OCI-LY7 (cell line): ENCODE measurements around the gene LTBP2. TPM values are rescaled to one million over a fixed set of nuclear protein-coding genes. Genes with fewer than 3 reads are reported as not detected.

ENCODE experiments used
- BruUV-seq: library from RNA; stranded (reverse); fragments of 400-500 nt; replicated peaks from 2 replicates; lab custom pipeline; 2021; lab: Mats Ljungman, UMichigan
- CTCF ChIA-PET: fragments of 300-600 bp; sonication (Branson Sonifier 250); formaldehyde crosslinking; loops from one replicate; lab custom pipeline; 2022; ENCODE audit warnings: antibody characterized with exemption; ENCODE audit not compliant: unreplicated experiment; lab: Charles Lee
- POLR2A ChIA-PET: fragments of 300-600 bp; sonication (Branson Sonifier 250); formaldehyde crosslinking; loops from one replicate; lab custom pipeline; 2022; ENCODE audit warnings: antibody characterized with exemption; lab: Charles Lee
- DNase-seq: peaks from one replicate; pipeline ENCODE4 v3.0.0-alpha.2; 2015; ENCODE audit warnings: low spot score
- H2AFZ ChIP-seq: fragments of 200-600 bp; sonication (generic), shearing (Covaris generic); 2 replicates; pipeline ENCODE4 v1.6.1; 2014; ENCODE audit warnings: mild to moderate bottlenecking, antibody characterized with exemption, low read length, moderate library complexity
- H3K27ac ChIP-seq: fragments of 200-600 bp; sonication (generic); 2 replicates; pipeline ENCODE4 v1.5.1; 2014; ENCODE audit warnings: mixed run types, low read depth, mild to moderate bottlenecking, moderate library complexity, low read length, inconsistent platforms; ENCODE audit not compliant: poor library complexity, severe bottlenecking
- H3K36me3 ChIP-seq: fragments of 200-600 bp; sonication (generic); 2 replicates; pipeline ENCODE4 v1.6.1; 2014; ENCODE audit warnings: mild to moderate bottlenecking, antibody characterized with exemption, low read length, moderate library complexity, mixed read lengths; ENCODE audit not compliant: insufficient read depth
- H3K4me1 ChIP-seq: fragments of 200-600 bp; sonication (generic); 2 replicates; pipeline ENCODE4 v1.5.1; 2014; ENCODE audit warnings: mild to moderate bottlenecking, low read length; ENCODE audit not compliant: insufficient read depth, poor library complexity, severe bottlenecking
- H3K4me2 ChIP-seq: fragments of 200-600 bp; sonication (generic); 2 replicates; pipeline ENCODE4 v1.6.1; 2014; ENCODE audit warnings: mild to moderate bottlenecking, low read length
- H3K4me3 ChIP-seq: fragments of 200-600 bp; sonication (generic); 2 replicates; pipeline ENCODE4 v1.5.1; 2014; ENCODE audit warnings: mild to moderate bottlenecking, low read depth, low read length; ENCODE audit not compliant: poor library complexity, severe bottlenecking
- H3K79me2 ChIP-seq: fragments of 200-600 bp; sonication (generic); 2 replicates; pipeline ENCODE4 v1.6.1; 2016; ENCODE audit warnings: low read depth, mild to moderate bottlenecking, low read length, moderate library complexity, mixed read lengths; ENCODE audit not compliant: insufficient read depth
- H3K9me2 ChIP-seq: fragments of 200-600 bp; sonication (generic); 2 replicates; pipeline ENCODE4 v1.6.1; 2016; ENCODE audit warnings: mild to moderate bottlenecking, low read length, mixed read lengths; ENCODE audit not compliant: insufficient read depth
- H3K9me3 ChIP-seq: fragments of 200-600 bp; sonication (generic); 2 replicates; pipeline ENCODE4 v1.6.1; 2014; ENCODE audit warnings: mild to moderate bottlenecking, mixed run types, low read length, mixed read lengths
- H4K20me1 ChIP-seq: fragments of 200-600 bp; sonication (generic); 2 replicates; pipeline ENCODE4 v1.6.1; 2014; ENCODE audit warnings: mild to moderate bottlenecking, antibody characterized with exemption, low read length, moderate library complexity, mixed read lengths; ENCODE audit not compliant: insufficient read depth
- CTCF ChIP-seq: fragments of 200-600 bp; sonication (generic); conservative IDR thresholded peaks from 2 replicates; pipeline ENCODE4 v1.5.1; 2014; ENCODE audit warnings: mild to moderate bottlenecking, antibody characterized with exemption, low read length, moderate library complexity, mixed read lengths
- EZH2phosphoT487 ChIP-seq: fragments of 200-600 bp; sonication (generic); IDR thresholded peaks from 2 replicates; pipeline ENCODE4 v1.6.1; 2018; ENCODE audit warnings: low read depth, borderline replicate concordance, mild to moderate bottlenecking, mixed run types, antibody characterized with exemption, low read length, moderate library complexity, mixed read lengths
- intact Hi-C: fragments of 100-400 bp; cut with micrococcal nuclease; formaldehyde crosslinking; loops from one replicate; pipeline ENCODE4 v1.10.0; 2022; ENCODE audit not compliant: unreplicated experiment
- total RNA-seq, 2 experiments: library from RNA; depleted of rRNA in 1 of 2; stranded (reverse); fragments of >200 nt in 1 of 2; shearing (Covaris generic) in 1 of 2; gene quantifications; 2 replicates each; pipeline ENCODE4 v1.2.3, GENCODE V29; 2014 to 2022

Gene LTBP2
- total RNA-seq, 2 experiments from 2014 or later, result 0.15 to 0.25 TPM

GRCh38 chr14:74601982-74602381, 10.1 kb downstream of the LTBP2 start:
- intact Hi-C loops, result no loop called here
- Histone ChIP-seq H3K27ac (no peak overlapping the region), H3K4me2 (no peak overlapping the region), H3K9me3 (no peaks in the 10 kb centered on the region), H3K9me2 (no peaks in the 10 kb centered on the region), H3K4me3 (no peak overlapping the region), H3K36me3 (no peaks in the 10 kb centered on the region), H4K20me1 (no peaks in the 10 kb centered on the region), H3K79me2 (no peaks in the 10 kb centered on the region), H2AFZ (no peak overlapping the region), H3K4me1 (no peaks in the 10 kb centered on the region)
- CTCF ChIA-PET, result no interaction called here
- POLR2A ChIA-PET, result no interaction called here
- no TSS peak for BruUV-seq
- no peak for DNase-seq
- TF ChIP-seq EZH2phosphoT487, result no peak
- no peak for TF ChIP-seq CTCF

- intact Hi-C loops, result no loop called here
- Histone ChIP-seq H3K36me3 (no peaks in the 10 kb centered on the region), H3K27ac (no peak overlapping the region), H3K9me3 (no peaks in the 10 kb centered on the region), H3K79me2 (no peaks in the 10 kb centered on the region), H3K9me2 (no peaks in the 10 kb centered on the region), H3K4me1 (no peaks in the 10 kb centered on the region), H3K4me3 (no peak overlapping the region), H2AFZ (no peak overlapping the region), H4K20me1 (no peaks in the 10 kb centered on the region), H3K4me2 (no peak overlapping the region)
- no TSS peak for BruUV-seq
- ChIA-PET CTCF (interaction anchor here (0.7 kb wide), 1 partner anchor 9 kb away, joined by 4 read pairs; no protein-coding TSS in a partner anchor), POLR2A (no interaction called here)
- TF ChIP-seq CTCF, result no peak
- no peak for TF ChIP-seq EZH2phosphoT487
- DNase-seq, result no peak
Observed at GRCh38 chr14:74599946-74600345, 12.1 kb downstream of the LTBP2 start.

GRCh38 chr14:74599321-74599761, 12.7 kb downstream of the LTBP2 start:
- TF ChIP-seq CTCF, result no peak
- no peak for TF ChIP-seq EZH2phosphoT487
- H3K4me3 ChIP-seq, result no peak overlapping the region
- H4K20me1 ChIP-seq, result no peaks in the 10 kb centered on the region
- H3K27ac ChIP-seq, result no peak overlapping the region
- H3K4me1 ChIP-seq, result no peaks in the 10 kb centered on the region
- no TSS peak for BruUV-seq
- no peaks in the 10 kb centered on the region for H3K36me3 ChIP-seq
- H3K79me2 ChIP-seq, result no peaks in the 10 kb centered on the region
- no peak for DNase-seq
- ChIA-PET CTCF (interaction anchor here (0.9 kb wide), 1 partner anchor 9 kb away, joined by 3 read pairs; no protein-coding TSS in a partner anchor), POLR2A (no interaction called here)
- no peak overlapping the region for H2AFZ ChIP-seq
- intact Hi-C loops, result no loop called here
- no peak overlapping the region for H3K4me2 ChIP-seq
- no peaks in the 10 kb centered on the region for H3K9me3 ChIP-seq
- no peaks in the 10 kb centered on the region for H3K9me2 ChIP-seq
